GM18526 (cell line): ENCODE results near the gene CTNNA3.

ENCODE experiments used
- POLR2A ChIP-seq: IDR thresholded peaks from 3 replicates; pipeline ENCODE4 v1.6.1; 2011; ENCODE audit not compliant: insufficient read length; ENCODE audit errors: extremely low read depth

CTNNA3 gene

GRCh38 chr10:66916030-66916429 lies 780.0 kb downstream of the CTNNA3 start:
- TF ChIP-seq POLR2A: no peak

- TF ChIP-seq POLR2A: no peak
Observed at GRCh38 chr10:66910671-66911070, 785.3 kb downstream of the CTNNA3 start.

GRCh38 chr10:66892871-66893270 lies 803.1 kb downstream of the CTNNA3 start:
- TF ChIP-seq POLR2A: no peak

DNA sequence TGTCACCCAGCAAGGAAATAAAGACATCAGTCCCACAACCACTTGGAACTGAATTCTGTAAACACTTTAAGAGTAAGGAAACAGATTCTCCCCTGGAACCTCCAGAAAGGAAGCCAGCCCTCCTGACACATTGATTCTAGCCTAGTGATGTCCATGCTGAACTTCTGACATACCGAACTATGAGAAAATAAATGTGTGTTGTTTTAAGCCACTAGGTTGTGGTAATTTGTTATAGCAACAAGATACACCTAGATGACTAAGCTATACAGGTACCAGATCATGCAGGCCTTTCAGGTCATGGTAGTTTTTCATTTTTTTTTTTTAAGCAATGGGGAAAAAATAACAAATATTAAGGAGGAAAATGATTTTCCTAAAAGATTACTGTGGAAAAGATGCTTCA lies 807.8 kb downstream of the CTNNA3 start:
- no peak for TF ChIP-seq POLR2A

GRCh38 chr10:66886848-66887247 lies 809.1 kb downstream of the CTNNA3 start:
- TF ChIP-seq POLR2A: no peak

DNA sequence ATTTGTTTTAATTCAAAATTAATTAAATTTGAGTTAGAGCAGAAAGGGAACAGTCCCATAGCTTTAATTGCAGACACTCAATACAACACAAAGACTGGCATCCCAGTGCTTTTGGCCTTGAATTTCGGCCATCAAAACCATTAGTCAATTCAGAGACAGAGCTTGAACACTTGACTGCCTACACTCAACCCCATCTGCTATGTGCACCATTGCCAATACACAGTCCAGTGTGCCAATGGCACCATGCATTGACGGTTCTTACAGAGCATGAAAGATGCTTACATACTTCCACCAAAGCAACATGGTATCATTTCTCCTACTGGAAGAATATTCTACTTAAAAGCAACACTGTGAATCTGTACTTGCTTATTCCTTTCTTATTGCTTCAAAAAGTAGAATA lies 813.7 kb downstream of the CTNNA3 start:
- no peak for TF ChIP-seq POLR2A

- no peak for TF ChIP-seq POLR2A
Observed at GRCh38 chr10:66881814-66882213, 814.2 kb downstream of the CTNNA3 start.

- no peak for TF ChIP-seq POLR2A
Observed at GRCh38 chr10:66880826-66881225, 815.2 kb downstream of the CTNNA3 start.

DNA sequence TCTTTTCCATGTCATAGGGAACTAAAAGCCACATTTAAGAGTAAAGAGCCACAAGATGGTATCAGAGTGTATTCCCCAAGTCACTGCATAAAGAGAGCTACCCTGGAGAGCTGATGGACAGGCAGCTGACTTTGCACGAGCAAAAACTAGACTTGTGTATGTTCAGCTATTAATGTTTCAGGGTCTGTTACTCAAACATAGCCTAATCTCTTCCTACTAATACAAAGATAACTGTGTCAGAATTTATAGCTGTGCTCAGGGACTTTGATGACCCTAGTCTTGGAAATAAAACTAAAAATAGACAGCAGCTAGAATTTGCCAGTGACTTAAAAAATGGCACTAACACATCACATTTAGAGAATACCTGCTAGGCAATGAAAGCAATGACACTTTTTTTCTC lies 815.7 kb downstream of the CTNNA3 start:
- no peak for TF ChIP-seq POLR2A

GRCh38 chr10:66877361-66877760 lies 818.6 kb downstream of the CTNNA3 start:
- TF ChIP-seq POLR2A: no peak

DNA sequence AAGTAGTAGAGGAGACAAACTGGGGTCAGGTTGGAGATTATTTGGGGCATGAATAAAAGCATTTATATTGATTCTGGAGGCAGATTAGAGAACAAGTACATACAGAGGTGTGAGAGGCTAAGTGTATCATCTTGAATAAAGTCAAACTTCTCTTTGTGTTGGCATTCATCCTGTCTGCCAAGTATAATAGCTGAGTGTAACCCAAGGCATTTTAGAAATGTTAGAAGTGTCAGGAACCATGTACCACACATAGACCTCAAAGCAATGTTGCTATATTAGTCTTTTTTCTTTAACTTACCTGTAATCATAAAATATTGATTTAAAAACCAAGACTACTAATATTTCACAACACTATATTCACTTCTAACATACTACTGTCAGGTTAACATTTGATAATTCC lies 826.4 kb downstream of the CTNNA3 start:
- TF ChIP-seq POLR2A: no peak

DNA sequence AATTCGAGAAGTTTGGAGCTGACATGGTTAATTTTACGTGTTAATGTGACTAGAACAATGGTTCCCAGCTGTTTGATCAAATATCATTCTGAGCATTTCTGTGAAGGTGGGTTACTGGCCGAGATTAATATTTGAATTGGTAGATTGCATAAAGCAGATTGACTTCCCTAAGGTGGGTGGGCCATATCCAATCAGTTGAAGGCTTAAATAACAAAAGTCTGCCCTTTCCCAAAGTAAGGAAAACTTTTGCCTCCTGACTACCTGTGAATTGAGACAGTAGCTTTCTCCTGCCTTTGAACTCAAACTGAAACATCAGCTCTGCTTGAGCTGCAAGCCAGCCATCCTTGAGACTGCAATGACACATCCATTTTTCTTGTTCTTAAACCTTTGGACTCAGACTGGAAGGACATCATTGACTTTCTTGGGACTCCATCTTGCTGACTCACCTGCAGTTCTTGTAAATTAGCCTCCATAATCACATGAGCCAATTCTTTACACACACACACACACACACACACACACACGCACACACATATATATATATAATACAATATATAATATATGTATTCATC lies 833.2 kb downstream of the CTNNA3 start:
- TF ChIP-seq POLR2A: no peak

GRCh38 chr10:66860376-66860945 lies 835.5 kb downstream of the CTNNA3 start:
- no peak for TF ChIP-seq POLR2A

DNA sequence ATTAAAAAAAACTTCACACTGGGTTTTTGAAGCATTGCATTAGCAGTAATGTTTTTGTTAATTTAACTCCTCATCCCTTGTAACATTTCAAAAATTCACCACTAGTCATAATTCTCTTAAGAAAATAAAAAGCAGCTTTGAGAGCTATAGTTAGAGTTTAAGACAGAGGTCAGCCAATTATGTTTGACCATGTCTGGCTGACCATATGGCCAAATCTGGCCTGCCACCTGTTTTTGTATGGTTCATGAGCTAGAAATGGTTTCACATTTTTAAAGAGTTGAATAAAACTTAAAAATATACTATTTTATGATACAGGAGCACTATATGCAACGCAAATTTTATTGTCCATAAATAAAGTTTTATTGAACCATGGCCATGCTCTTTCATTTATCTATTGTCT lies 843.2 kb downstream of the CTNNA3 start:
- no peak for TF ChIP-seq POLR2A

- no peak for TF ChIP-seq POLR2A
Observed at GRCh38 chr10:66848856-66849255, 847.1 kb downstream of the CTNNA3 start.

DNA sequence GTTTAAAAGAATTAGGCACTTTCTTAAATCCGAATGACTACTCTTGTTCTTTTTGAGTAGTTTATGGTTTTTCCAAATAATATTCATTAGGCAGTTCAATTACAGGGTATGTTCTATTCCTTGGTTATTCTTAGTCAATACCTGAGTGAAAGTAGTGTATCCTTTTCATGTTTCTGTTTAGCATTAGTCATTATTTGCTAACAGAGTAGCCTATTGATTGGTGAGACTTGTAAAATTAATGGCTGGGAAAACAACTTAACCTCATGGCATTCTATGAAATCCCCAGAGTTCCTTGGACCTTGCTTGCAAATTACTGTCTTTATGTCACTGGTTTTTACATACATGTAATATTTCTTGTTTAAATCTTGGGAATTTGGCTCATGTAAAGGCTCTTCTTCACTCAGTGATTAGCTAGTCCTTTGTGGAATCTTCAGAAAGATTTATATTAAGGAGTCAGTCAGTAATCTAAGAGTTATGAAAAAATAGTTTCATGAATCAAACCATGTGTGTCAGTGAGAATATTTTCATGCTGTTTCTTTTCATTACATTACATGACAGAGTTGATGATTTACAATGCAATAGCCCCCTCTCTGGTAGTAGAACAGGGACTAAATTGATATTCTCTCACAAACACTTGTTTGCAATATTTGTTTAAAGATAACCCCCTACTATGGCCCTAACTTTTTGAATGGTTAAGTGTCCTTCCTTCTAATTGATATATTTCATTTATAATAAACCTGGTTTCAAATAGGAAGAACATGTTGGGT lies 851.6 kb downstream of the CTNNA3 start:
- TF ChIP-seq POLR2A: no peak
